ENCODE measurements around the gene BRME1.

BRME1 gene

GRCh38 chr19:13861714-13862531 lies 44.0 kb downstream of the BRME1 start:
- Histone ChIP-seq H3F3A (ENCODE audit: insufficient read depth) (no peaks in the 10 kb centered on the region), H3K27ac (ENCODE audit: low read depth, low read length) (no peak overlapping the region), H3K36me3 (ENCODE audit: low read length) (no peaks in the 10 kb centered on the region), H2AFZ (ENCODE audit: low read depth, low read length, severe bottlenecking) (peak overlapping the region; percentile 63), H3K9ac (ENCODE audit: low read length) (peak overlapping the region; percentile 26; the same call in 1 of the 2 replicates), H3K27me3 (ENCODE audit: low read length) (no peaks in the 10 kb centered on the region), H3K79me2 (ENCODE audit: insufficient read depth, low read length) (no peaks in the 10 kb centered on the region), H3K9me3 (ENCODE audit: insufficient read depth, low read length) (no peaks in the 10 kb centered on the region), H4K20me1 (ENCODE audit: low read depth, low read length) (no peaks in the 10 kb centered on the region), H3K9me2 (replicated peaks; ENCODE audit: insufficient read depth, low read length) (no peaks in the 10 kb centered on the region), H3K4me3 (ENCODE audit: insufficient read depth, low read length, poor library complexity, severe bottlenecking) (peak overlapping the region; percentile 28), H3K4me2 (ENCODE audit: low read depth, low read length, poor library complexity, severe bottlenecking) (peak overlapping the region; percentile 55)
- TF ChIP-seq CTCF (IDR thresholded peaks at IDR 0.05; ENCODE audit: insufficient read depth, low read length, poor library complexity, severe bottlenecking) (peak; percentile 71), EZH2phosphoT487 (conservative IDR thresholded peaks at IDR 0.05; ENCODE audit: low read length) (no peak)

- H3K9me2 ChIP-seq (replicated peaks; ENCODE audit: insufficient read depth, low read length) = no peaks in the 10 kb centered on the region
- TF ChIP-seq CTCF (IDR thresholded peaks at IDR 0.05; ENCODE audit: insufficient read depth, low read length, poor library complexity, severe bottlenecking) (no peak), EZH2phosphoT487 (conservative IDR thresholded peaks at IDR 0.05; ENCODE audit: low read length) (no peak)
- H3K4me2 ChIP-seq (ENCODE audit: low read depth, low read length, poor library complexity, severe bottlenecking) = peak overlapping the region; percentile 55
- no peaks in the 10 kb centered on the region for H4K20me1 ChIP-seq (ENCODE audit: low read depth, low read length)
- H3K9me3 ChIP-seq (ENCODE audit: insufficient read depth, low read length) = no peaks in the 10 kb centered on the region
- H3K27ac ChIP-seq (ENCODE audit: low read depth, low read length) = no peak overlapping the region
- no peaks in the 10 kb centered on the region for H3K27me3 ChIP-seq (ENCODE audit: low read length)
- H3K79me2 ChIP-seq (ENCODE audit: insufficient read depth, low read length) = no peaks in the 10 kb centered on the region
- no peak overlapping the region for H3K4me3 ChIP-seq (ENCODE audit: insufficient read depth, low read length, poor library complexity, severe bottlenecking)
- H3F3A ChIP-seq (ENCODE audit: insufficient read depth) = no peaks in the 10 kb centered on the region
- no peaks in the 10 kb centered on the region for H3K36me3 ChIP-seq (ENCODE audit: low read length)
- H2AFZ ChIP-seq (ENCODE audit: low read depth, low read length, severe bottlenecking) = peak overlapping the region; percentile 63
- H3K9ac ChIP-seq (ENCODE audit: low read length) = peak overlapping the region; percentile 26; the same call in 1 of the 2 replicates
Observed at GRCh38 chr19:13861392-13861713, 44.6 kb downstream of the BRME1 start.

- Histone ChIP-seq H3K4me3 (ENCODE audit: insufficient read depth, low read length, poor library complexity, severe bottlenecking) (no peak overlapping the region), H3K27me3 (ENCODE audit: low read length) (no peaks in the 10 kb centered on the region)
Observed at GRCh38 chr19:13860679-13861391, 45.1 kb downstream of the BRME1 start.

More at GRCh38 chr19:13860679-13861391, 45.1 kb downstream of the BRME1 start:
- Histone ChIP-seq H3K36me3 (ENCODE audit: low read length) (no peaks in the 10 kb centered on the region), H3K79me2 (ENCODE audit: insufficient read depth, low read length) (no peaks in the 10 kb centered on the region), H3K27ac (ENCODE audit: low read depth, low read length) (no peak overlapping the region), H2AFZ (ENCODE audit: low read depth, low read length, severe bottlenecking) (no peak overlapping the region), H3F3A (ENCODE audit: insufficient read depth) (no peaks in the 10 kb centered on the region), H4K20me1 (ENCODE audit: low read depth, low read length) (no peaks in the 10 kb centered on the region), H3K4me2 (ENCODE audit: low read depth, low read length, poor library complexity, severe bottlenecking) (no peak overlapping the region), H3K9me3 (ENCODE audit: insufficient read depth, low read length) (no peaks in the 10 kb centered on the region), H3K9ac (ENCODE audit: low read length) (no peak overlapping the region), H3K9me2 (replicated peaks; ENCODE audit: insufficient read depth, low read length) (no peaks in the 10 kb centered on the region)
- TF ChIP-seq EZH2phosphoT487 (conservative IDR thresholded peaks at IDR 0.05; ENCODE audit: low read length) = no peak
- no peak for TF ChIP-seq CTCF (IDR thresholded peaks at IDR 0.05; ENCODE audit: insufficient read depth, low read length, poor library complexity, severe bottlenecking)
